Inflammatory macrophage treated with lipopolysaccharide for 4 hours (primary cell): ENCODE measurements around the gene IFNLR1.
"Not testable (repeated sequence)": the region's sequence is repeated elsewhere in the genome, so short reads cannot be mapped to it uniquely, and the experiment has no call there.

Experiments
- DNase-seq: peaks from one replicate; pipeline ENCODE4 v3.0.0-alpha.2; 2020

Gene IFNLR1

DNA sequence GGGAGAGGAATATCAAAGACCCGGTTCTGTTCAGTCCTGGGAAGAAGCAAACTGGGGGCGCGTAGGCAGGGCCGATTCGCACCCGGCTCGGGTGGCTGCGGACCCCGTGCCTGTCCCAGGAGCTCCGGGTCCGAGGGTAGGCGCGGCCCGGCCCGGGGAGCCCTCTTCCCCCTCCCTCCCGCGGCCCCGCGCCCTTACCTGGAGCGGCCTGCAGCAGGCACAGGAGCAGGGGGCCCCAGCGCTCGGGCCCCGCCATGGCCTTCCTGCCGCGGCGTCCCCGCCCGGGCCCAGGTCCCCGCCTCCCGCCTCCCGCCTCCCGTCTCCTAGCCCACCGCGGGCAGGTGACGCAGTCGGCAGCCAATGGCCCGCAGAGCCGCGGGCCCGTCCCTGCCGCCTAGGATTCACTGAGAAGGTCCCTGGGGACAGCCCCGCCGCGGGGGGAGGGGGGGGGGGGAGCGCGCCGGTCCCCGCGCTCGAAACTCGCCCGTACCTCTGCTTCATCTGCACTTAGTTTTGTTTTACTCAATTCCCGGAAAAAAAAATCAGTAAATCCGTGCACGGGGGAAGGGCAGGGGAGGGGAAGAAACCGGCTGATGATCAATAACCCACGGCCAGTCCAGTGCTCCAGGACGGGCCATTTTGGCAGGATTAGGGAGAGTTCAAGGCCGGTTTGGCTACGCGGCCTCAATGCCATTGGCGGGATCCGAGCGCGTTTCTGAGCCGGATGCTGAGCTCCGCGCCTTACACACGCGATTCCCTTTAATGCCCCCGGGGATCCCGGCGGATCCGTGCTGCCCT lies at the start of gene IFNLR1:
IFNLR1 (minus strand) TSS at position 297 of the 798 bp plus-strand sequence; CDS start at position 256, 41 bp downstream.
- peak; percentile 63 for DNase-seq

GRCh38 chr1:24235921-24236788 lies 49.1 kb upstream of the IFNLR1 start:
- DNase-seq, result no peak

DNA sequence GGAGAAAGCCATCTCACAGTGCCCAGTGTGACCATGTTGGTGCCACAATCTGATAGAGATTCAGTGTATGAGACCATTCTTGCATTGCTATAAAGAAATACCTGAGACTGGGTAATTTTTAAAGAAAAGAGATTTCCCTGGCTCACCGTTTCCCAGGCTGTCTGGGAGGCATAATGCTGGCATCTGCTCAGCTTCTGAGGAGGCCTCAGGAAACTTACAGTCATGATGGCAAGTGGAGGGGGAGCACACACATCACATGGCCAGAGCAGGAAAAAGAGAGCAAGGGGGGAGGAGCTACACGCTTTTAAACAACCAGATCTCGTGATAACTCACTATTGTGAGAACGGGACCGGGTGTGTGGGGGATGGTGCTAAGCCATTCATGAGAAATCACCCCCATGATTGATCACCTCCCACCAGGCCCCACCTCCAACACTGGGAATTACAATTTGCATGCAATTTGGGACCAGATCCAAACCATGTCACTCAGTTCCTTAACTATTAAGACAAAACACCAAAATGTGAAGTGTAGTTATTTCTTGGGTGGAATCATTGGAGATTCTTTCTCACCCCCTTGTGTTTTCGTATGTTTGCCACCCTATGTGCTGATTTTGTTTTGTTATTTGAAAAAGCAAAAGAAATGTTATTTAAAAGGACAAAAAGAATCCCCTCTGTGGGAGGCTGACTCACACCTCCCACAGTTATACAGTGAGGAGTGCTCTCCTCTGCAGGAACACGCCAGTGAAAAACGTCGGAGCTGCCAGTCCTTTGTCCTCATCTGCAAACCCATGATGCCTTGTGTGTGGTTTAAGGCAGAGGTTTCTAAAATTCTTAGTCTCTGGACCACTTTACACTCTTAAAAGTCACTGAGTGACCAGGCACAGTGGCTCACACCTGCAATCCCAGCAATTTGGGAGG lies 46.9 kb upstream of the IFNLR1 start:
- no peak for DNase-seq

- no peak for DNase-seq
Observed at GRCh38 chr1:24231701-24232100, 44.6 kb upstream of the IFNLR1 start.

- DNase-seq, result no peak
Observed at GRCh38 chr1:24228311-24228710, 41.2 kb upstream of the IFNLR1 start.

DNA sequence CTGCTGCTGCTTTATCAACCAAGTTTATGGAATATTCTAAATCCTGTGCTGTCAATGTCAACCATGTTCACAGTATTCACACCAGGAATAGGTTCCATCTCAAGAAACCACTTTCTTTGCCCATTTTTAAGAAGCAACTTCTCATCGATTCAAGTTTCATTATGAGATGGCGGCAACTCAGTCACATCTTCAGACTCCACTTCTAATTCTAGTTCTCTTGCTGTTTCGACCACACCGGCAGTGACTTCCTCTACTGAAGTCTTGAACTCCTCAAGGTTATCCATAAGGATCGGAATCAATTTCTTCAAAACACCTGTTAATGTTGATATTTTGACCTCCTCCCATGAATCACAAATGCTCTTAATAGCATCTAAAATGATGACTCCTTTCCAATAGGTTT lies 39.7 kb upstream of the IFNLR1 start:
- no peak for DNase-seq

GRCh38 chr1:24224761-24225160 lies 37.7 kb upstream of the IFNLR1 start:
- DNase-seq, result no peak

GRCh38 chr1:24224086-24224485 lies 37.0 kb upstream of the IFNLR1 start:
- no peak for DNase-seq

DNA sequence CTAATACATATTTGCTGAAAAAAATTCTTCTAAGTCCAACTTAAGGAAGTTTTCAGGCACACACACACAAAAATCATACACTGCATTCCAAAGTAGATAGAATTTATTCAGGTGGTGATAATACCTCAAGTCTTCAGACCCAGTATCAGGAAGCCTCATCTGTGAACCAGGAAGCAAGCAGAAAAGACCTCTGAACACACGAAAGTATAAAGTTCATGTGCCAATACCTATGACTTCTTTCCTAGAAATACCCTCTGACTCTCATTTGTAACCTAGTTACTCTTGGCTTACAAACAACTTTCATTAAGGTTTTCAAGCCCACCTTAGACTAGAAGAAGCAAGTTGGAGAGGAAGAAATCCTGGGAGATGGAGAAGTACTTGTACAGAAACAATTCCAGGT lies 35.7 kb upstream of the IFNLR1 start:
- no peak for DNase-seq

DNA sequence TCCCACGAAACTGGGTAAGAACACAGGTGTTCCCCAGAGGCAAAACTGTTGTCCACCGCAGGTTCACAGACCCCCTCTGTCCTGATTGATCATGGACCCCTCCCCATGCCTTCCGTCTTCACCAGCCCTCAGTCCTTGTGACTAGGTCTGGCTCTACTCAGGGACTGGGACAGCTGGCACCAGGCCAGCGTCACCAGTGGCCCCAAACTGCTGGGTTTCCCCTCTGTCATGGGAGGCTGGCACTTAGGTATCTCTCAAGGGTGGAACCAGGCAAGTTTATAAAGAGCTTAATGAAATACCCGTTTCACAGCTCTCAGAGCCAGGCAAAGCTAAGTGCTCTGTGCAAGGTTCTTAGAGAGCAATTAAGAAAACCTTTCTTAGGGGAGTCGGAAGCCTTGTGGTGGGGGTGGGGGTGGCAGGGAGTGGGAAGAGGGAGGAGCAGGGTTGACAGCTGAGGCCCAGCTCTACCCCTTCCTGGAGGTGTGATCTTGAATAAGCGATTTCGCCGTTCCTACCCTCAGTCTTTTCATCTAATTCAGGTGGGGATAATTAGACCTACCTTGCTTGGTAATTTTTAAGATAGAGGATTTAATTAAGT lies 35.0 kb upstream of the IFNLR1 start:
- DNase-seq, result no peak

- DNase-seq, result no peak
Observed at GRCh38 chr1:24221246-24221645, 34.2 kb upstream of the IFNLR1 start.

DNA sequence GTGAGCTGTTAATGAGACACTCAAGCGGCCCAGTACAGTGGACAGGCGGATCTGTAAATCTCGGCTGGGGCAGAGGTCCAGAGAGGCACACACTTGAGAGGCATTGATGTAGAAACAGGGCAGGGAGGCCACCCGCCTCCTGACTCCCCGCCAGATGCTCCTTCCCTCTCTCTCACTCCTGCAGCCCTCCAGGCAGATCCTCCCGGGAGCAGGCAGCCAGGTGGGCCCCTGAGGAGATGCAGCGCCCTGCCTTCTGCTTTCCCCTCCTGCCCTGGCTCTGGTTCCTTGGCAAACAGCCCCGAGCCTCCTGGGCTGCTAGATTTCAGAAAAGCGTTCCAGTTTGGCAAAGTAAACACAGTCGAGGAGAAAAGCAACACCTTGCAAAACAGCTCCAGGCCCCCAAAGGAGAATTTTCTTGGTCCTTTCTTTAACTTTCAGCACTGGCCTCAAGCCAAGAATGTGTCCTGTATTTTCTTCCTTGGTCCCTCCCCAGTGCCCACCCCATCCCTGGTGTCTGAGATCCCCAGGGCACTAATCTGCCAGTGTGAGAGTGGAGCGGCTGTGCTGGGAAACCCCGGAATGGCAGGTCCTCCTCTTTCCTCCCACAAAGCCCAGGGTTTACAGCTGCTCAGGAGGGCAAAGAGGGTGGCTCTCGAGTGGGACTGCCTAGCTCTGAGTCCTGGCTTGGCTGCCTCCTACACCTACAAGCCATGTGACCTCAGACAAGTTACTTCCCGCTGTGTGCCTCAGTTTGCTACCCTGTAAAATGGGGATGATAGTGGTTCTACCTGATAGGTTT lies 29.4 kb upstream of the IFNLR1 start:
- DNase-seq, result no peak

GRCh38 chr1:24215226-24215814 lies 28.2 kb upstream of the IFNLR1 start:
- DNase-seq, result no peak

GRCh38 chr1:24212376-24212775 lies 25.3 kb upstream of the IFNLR1 start:
- no peak for DNase-seq

GRCh38 chr1:24210195-24210627 lies 23.1 kb upstream of the IFNLR1 start:
- no peak for DNase-seq

GRCh38 chr1:24209097-24209496 lies 22.0 kb upstream of the IFNLR1 start:
- DNase-seq, result no peak

DNA sequence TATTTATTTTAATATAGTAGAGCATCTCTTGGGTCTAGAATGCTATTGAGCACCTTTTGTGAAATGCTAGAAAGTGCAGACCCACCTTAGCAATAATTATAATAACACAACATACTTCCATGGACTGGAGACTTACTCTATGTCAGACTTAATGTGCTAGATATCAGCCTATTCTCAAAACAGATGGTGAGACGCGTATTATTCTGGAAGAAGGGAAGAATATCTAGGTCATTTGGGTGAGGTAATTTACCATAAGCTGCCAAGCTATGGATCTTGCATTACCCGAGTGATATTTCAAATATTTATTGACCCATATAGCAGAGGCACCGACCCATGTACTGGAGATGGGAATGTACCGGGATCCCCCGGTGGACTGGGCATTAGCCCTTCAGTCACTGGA lies 20.6 kb upstream of the IFNLR1 start:
- no peak for DNase-seq

DNA sequence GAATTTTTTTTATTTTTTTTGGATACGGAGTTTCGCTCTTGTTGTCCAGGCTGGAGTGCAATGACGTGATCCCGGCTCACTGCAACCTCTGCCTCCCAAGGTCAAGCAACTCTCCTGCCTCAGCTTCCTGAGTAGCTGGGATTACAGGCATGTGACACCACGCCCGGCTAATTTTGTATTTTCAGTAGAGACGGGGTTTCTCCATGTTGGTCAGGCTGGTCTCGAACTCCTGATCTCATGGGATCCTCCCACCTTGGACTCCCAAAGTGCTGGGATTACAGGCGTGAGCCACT lies 20.3 kb upstream of the IFNLR1 start:
- not testable (repeated sequence) for DNase-seq

GRCh38 chr1:24206516-24207394 lies 19.7 kb upstream of the IFNLR1 start:
- no peak for DNase-seq

- no peak for DNase-seq
Observed at GRCh38 chr1:24206083-24206464, 19.0 kb upstream of the IFNLR1 start.
